Ascending aorta (tissue), 2 donors: ENCODE results near the gene FBXL13. TPM values are rescaled to one million over a fixed set of nuclear protein-coding genes. Genes with fewer than 3 reads are reported as not detected.

Experiments used
- DNase-seq, 2 donors: peaks; one replicate each; pipeline ENCODE4 v3.0.0-alpha.2; 2019; ENCODE audit warnings: low spot score in 2 of 2
- H3K27ac ChIP-seq, 2 donors: fragments of 200-600 bp; sonication (generic); one replicate each; pipeline ENCODE4 v1.5.1; 2016 to 2017; ENCODE audit warnings: mild to moderate bottlenecking in 1 of 2
- H3K27me3 ChIP-seq: fragments of 200-600 bp; sonication (generic); one replicate; pipeline ENCODE4 v1.5.1; 2017
- H3K36me3 ChIP-seq, 2 donors: fragments of 200-600 bp; sonication (generic); one replicate each; pipeline ENCODE4 v1.5.1; 2016
- H3K4me1 ChIP-seq, 2 donors: fragments of 200-600 bp; sonication (generic); one replicate each; pipeline ENCODE4 v1.5.1; 2016 to 2017; ENCODE audit warnings: mild to moderate bottlenecking in 1 of 2
- H3K4me3 ChIP-seq, 2 donors: fragments of 200-600 bp; sonication (generic); one replicate each; pipeline ENCODE4 v1.5.1; 2016 to 2017; ENCODE audit warnings: mild to moderate bottlenecking in 1 of 2
- H3K9me3 ChIP-seq, 2 donors: fragments of 200-600 bp; sonication (generic); one replicate each; pipeline ENCODE4 v1.5.1; 2016
- CTCF ChIP-seq, 3 experiments: fragments of 200-600 bp in 2 of 3; fragments of 450-650 bp in 1 of 3; sonication (generic) in 2 of 3; IDR thresholded peaks; one replicate each; pipeline ENCODE4 v1.5.1; 2016 to 2019; ENCODE audit warnings: antibody characterized with exemption in 3 of 3, mild to moderate bottlenecking in 1 of 3, moderate library complexity in 1 of 3
- intact Hi-C: fragments of 100-400 bp; cut with DNase I; formaldehyde crosslinking; loops from one replicate; pipeline ENCODE4 v1.15.1; 2023
- total RNA-seq: library from RNA; depleted of rRNA; stranded (reverse); fragments of >200 nt; gene quantifications from one replicate; pipeline ENCODE4 v1.1.0, GENCODE V29; 2016

The FBXL13 gene
- total RNA-seq, 1 donor from 2014 or later: 0.75 TPM

- TF ChIP-seq CTCF (IDR thresholded peaks at IDR 0.05): no peak
- no peak for DNase-seq
- Histone ChIP-seq H3K9me3 (no peaks in the 10 kb centered on the region), H3K27me3 (no peaks in the 10 kb centered on the region), H3K27ac (no peak overlapping the region), H3K4me3 (no peak overlapping the region), H3K36me3 (no peaks in the 10 kb centered on the region), H3K4me1 (peaks cover 13 to 34% of the 10 kb centered on the region in 2 donors)
- intact Hi-C loops: no loop called here
These were observed 155.8 kb downstream of the FBXL13 start for GRCh38 chr7:102918845-102919244.

GRCh38 chr7:102917436-102918353 is 156.9 kb downstream of the FBXL13 start:
- Histone ChIP-seq H3K36me3 (no peaks in the 10 kb centered on the region), H3K27ac (peak overlapping the region; percentile 42 to 69), H3K4me3 (peak overlapping the region in 1 of 2 donors; percentile 19), H3K4me1 (peaks cover 13 to 35% of the 10 kb centered on the region in 2 donors), H3K9me3 (no peaks in the 10 kb centered on the region), H3K27me3 (no peaks in the 10 kb centered on the region)
- intact Hi-C loops: loop anchor here (2.0 kb wide), 2 partner anchors 15 to 73 kb away; no protein-coding TSS in a partner anchor
- no peak for DNase-seq
- TF ChIP-seq CTCF (IDR thresholded peaks at IDR 0.05): no peak

GRCh38 chr7:102916881-102917280 is 157.7 kb downstream of the FBXL13 start:
- Histone ChIP-seq H3K4me1 (peaks cover 13 to 38% of the 10 kb centered on the region in 2 donors), H3K27me3 (no peaks in the 10 kb centered on the region), H3K9me3 (no peaks in the 10 kb centered on the region), H3K4me3 (peak overlapping the region in 1 of 2 donors; percentile 19), H3K27ac (peak overlapping the region; percentile 42 to 69), H3K36me3 (no peaks in the 10 kb centered on the region)
- no peak for DNase-seq
- intact Hi-C loops: loop anchor here (2.0 kb wide), 2 partner anchors 16 to 74 kb away; no protein-coding TSS in a partner anchor
- no peak for TF ChIP-seq CTCF (IDR thresholded peaks at IDR 0.05)

GRCh38 chr7:102916426-102916825 is 158.2 kb downstream of the FBXL13 start:
- peaks cover 13 to 38% of the 10 kb centered on the region in 2 donors for H3K4me1 ChIP-seq
- TF ChIP-seq CTCF (IDR thresholded peaks at IDR 0.05): no peak
- no peaks in the 10 kb centered on the region for H3K36me3 ChIP-seq
- peak overlapping the region in 1 of 2 donors; percentile 19 for H3K4me3 ChIP-seq
- H3K27me3 ChIP-seq: no peaks in the 10 kb centered on the region
- DNase-seq: no peak
- H3K27ac ChIP-seq: peak overlapping the region; percentile 65 to 91
- intact Hi-C loops: loop anchor here (2.0 kb wide), 2 partner anchors 16 to 74 kb away; no protein-coding TSS in a partner anchor
- H3K9me3 ChIP-seq: no peaks in the 10 kb centered on the region

- intact Hi-C loops: loop anchor here (2.0 to 5.0 kb wide), 3 partner anchors 20 to 148 kb away; no protein-coding TSS in a partner anchor
- Histone ChIP-seq H3K27me3 (no peaks in the 10 kb centered on the region), H3K27ac (peak overlapping the region; percentile 81 to 91), H3K4me1 (peaks cover 13 to 38% of the 10 kb centered on the region in 2 donors), H3K36me3 (no peaks in the 10 kb centered on the region), H3K4me3 (peak overlapping the region; percentile 29 to 65), H3K9me3 (no peaks in the 10 kb centered on the region)
- DNase-seq: peak; percentile 31 to 91
- TF ChIP-seq CTCF (IDR thresholded peaks at IDR 0.05): no peak
These were observed 160.0 kb downstream of the FBXL13 start for GRCh38 chr7:102914585-102914984.
